B cell (primary cell): ENCODE results near the gene CXCL8. TPM values are rescaled to one million over a fixed set of nuclear protein-coding genes. Genes with fewer than 3 reads are reported as not detected.

Experiments
- ATAC-seq: fragments of 200-7000 bp; cut with Tn5 transposase; one replicate; pipeline ENCODE4 v1.10.0; 2021; ENCODE audit warnings: low read depth, mild to moderate bottlenecking, moderate number of reproducible peaks, moderate library complexity
- CTCF ChIA-PET: fragments of 350-600 bp; sonication (Branson Sonifier 250); formaldehyde crosslinking; loops from one replicate; lab custom pipeline; 2021; ENCODE audit warnings: antibody characterized with exemption, inconsistent platforms; lab: Charles Lee
- POLR2A ChIA-PET: fragments of 350-600 bp; sonication (Branson Sonifier 250); formaldehyde crosslinking; loops from one replicate; lab custom pipeline; 2021; ENCODE audit warnings: antibody characterized with exemption; lab: Charles Lee
- DNase-seq: peaks from one replicate; pipeline ENCODE4 v3.0.0; 2013
- H2AFZ ChIP-seq: 2 replicates; pipeline ENCODE4 v1.6.1; 2012; ENCODE audit warnings: mild to moderate bottlenecking, low read depth, low read length; ENCODE audit not compliant: insufficient read depth, poor library complexity, severe bottlenecking
- H3K27ac ChIP-seq, 2 donors: 1 replicate in 1 of 2; 2 replicates in 1 of 2; pipeline ENCODE4 v1.5.1; 2012 to 2013; ENCODE audit warnings: low read length in 2 of 2, mild to moderate bottlenecking in 2 of 2, moderate library complexity in 1 of 2
- H3K27me3 ChIP-seq, 4 experiments: fragments of 200-600 bp in 1 of 4; sonication (generic) in 1 of 4; replicated peaks in 1 of 4; 1 replicate in 2 of 4; 2 replicates in 2 of 4; pipeline versions ENCODE4 v1.6.1 to v1.7.0; 2013 to 2016; ENCODE audit warnings: low read length in 3 of 4, mild to moderate bottlenecking in 2 of 4, mixed read lengths in 1 of 4, moderate library complexity in 1 of 4; ENCODE audit not compliant: insufficient read depth in 4 of 4, control insufficient read depth in 3 of 4; ENCODE audit errors: control extremely low read depth in 1 of 4
- H3K36me3 ChIP-seq, 2 experiments: replicated peaks in 1 of 2; 1 replicate in 1 of 2; 2 replicates in 1 of 2; pipeline versions ENCODE4 v1.6.1 to v1.7.1; 2013; ENCODE audit warnings: low read length in 1 of 2; ENCODE audit not compliant: insufficient read depth in 2 of 2, control insufficient read depth in 1 of 2; ENCODE audit errors: control extremely low read depth in 1 of 2, extremely low read depth in 1 of 2
- H3K4me1 ChIP-seq, 2 donors: fragments of 200-600 bp in 1 of 2; sonication (generic) in 1 of 2; 1 replicate in 1 of 2; 2 replicates in 1 of 2; pipeline versions ENCODE4 v1.5.1 to v1.6.1; 2013 to 2017; ENCODE audit warnings: low read length in 2 of 2; ENCODE audit not compliant: control insufficient read depth in 2 of 2, insufficient read depth in 2 of 2
- H3K4me2 ChIP-seq: replicated peaks from 2 replicates; pipeline ENCODE3; 2012; ENCODE audit warnings: mild to moderate bottlenecking, low read depth, low read length; ENCODE audit not compliant: poor library complexity, severe bottlenecking
- H3K4me3 ChIP-seq, 5 experiments: fragments of 200-600 bp in 1 of 5; sonication (generic) in 1 of 5; 1 replicate in 3 of 5; 2 replicates in 2 of 5; pipeline versions ENCODE4 v1.5.1 to v1.7.0; 2011 to 2016; ENCODE audit warnings: low read length in 4 of 5, mild to moderate bottlenecking in 4 of 5, low read depth in 2 of 5, control low read depth in 1 of 5, moderate library complexity in 1 of 5; ENCODE audit not compliant: insufficient read depth in 1 of 5; ENCODE audit errors: control extremely low read depth in 1 of 5, extremely low read depth in 1 of 5
- H3K79me2 ChIP-seq: fragments of 200-600 bp; sonication (generic); one replicate; pipeline ENCODE4 v1.6.0; 2016; ENCODE audit warnings: low read length; ENCODE audit not compliant: control insufficient read depth, insufficient read depth
- H3K9ac ChIP-seq: fragments of 200-600 bp; sonication (generic); 2 replicates; pipeline ENCODE4 v1.6.1; 2017; ENCODE audit warnings: mild to moderate bottlenecking, low read length, moderate library complexity
- H3K9me3 ChIP-seq, 3 donors: one replicate each; pipeline versions ENCODE4 v1.6.1 to v1.7.1; 2013; ENCODE audit warnings: low read length in 2 of 3; ENCODE audit not compliant: control insufficient read depth in 2 of 3, insufficient read depth in 1 of 3; ENCODE audit errors: control extremely low read depth in 1 of 3
- H4K20me1 ChIP-seq: 2 replicates; pipeline ENCODE4 v1.6.0; 2012; ENCODE audit warnings: mild to moderate bottlenecking, low read length; ENCODE audit not compliant: insufficient read depth, control insufficient read depth, poor library complexity, severe bottlenecking
- H3K27ac Mint-ChIP-seq: one replicate; pipeline ENCODE4 v1.8.0; 2021; ENCODE audit warnings: mixed read lengths
- H3K27me3 Mint-ChIP-seq: one replicate; pipeline ENCODE4 v1.8.0; 2021; ENCODE audit warnings: mixed read lengths
- H3K4me1 Mint-ChIP-seq: one replicate; pipeline ENCODE4 v1.8.0; 2021; ENCODE audit warnings: mixed read lengths
- H3K4me3 Mint-ChIP-seq: one replicate; pipeline ENCODE4 v1.8.0; 2021; ENCODE audit warnings: mixed read lengths
- H3K9me3 Mint-ChIP-seq: one replicate; pipeline ENCODE4 v1.8.0; 2022; ENCODE audit warnings: mixed read lengths; ENCODE audit not compliant: insufficient read depth
- EZH2 ChIP-seq: IDR thresholded peaks from 2 replicates; pipeline ENCODE4 v1.6.1; 2012; ENCODE audit warnings: borderline replicate concordance, low read depth, mild to moderate bottlenecking, moderate library complexity, low read length; ENCODE audit not compliant: insufficient read depth, poor library complexity, severe bottlenecking
- WGBS: methylation state at CpG from one replicate; pipeline ENCODE4 v1.1.5; 2013; ENCODE audit warnings: missing lambda C conversion rate; ENCODE audit not compliant: insufficient coverage; 5-methylcytosine and 5-hydroxymethylcytosine counted together
- intact Hi-C: fragments of 100-400 bp; cut with micrococcal nuclease; formaldehyde crosslinking; loops from one replicate; pipeline ENCODE4 v1.10.0; 2022
- polyA plus RNA-seq: library from polyadenylated mRNA; depleted of rRNA; stranded (reverse); fragments of >200 nt; gene quantifications from 2 replicates; pipeline ENCODE4 v1.2.3, GENCODE V29; 2012
- total RNA-seq, 2 donors: library from RNA; stranded (reverse); fragments of 120-200 nt in 1 of 2; gene quantifications; 1 replicate in 1 of 2; 2 replicates in 1 of 2; pipeline versions ENCODE4 v1.2.3 to v1.2.4, GENCODE V29; 2013 to 2022
- TF ChIP-seq, protein P1 (sequence below): fragments of 200-600 bp; IDR thresholded peaks from one replicate; pipeline ENCODE4 v1.8.0; 2022; ENCODE audit warnings: antibody characterized with exemption, mild to moderate bottlenecking

The CXCL8 gene
- total and polyA plus RNA-seq, 2 donors (not counting 1 experiment from before 2014, with no cell fraction given): 0.32 to 7.5 TPM

DNA sequence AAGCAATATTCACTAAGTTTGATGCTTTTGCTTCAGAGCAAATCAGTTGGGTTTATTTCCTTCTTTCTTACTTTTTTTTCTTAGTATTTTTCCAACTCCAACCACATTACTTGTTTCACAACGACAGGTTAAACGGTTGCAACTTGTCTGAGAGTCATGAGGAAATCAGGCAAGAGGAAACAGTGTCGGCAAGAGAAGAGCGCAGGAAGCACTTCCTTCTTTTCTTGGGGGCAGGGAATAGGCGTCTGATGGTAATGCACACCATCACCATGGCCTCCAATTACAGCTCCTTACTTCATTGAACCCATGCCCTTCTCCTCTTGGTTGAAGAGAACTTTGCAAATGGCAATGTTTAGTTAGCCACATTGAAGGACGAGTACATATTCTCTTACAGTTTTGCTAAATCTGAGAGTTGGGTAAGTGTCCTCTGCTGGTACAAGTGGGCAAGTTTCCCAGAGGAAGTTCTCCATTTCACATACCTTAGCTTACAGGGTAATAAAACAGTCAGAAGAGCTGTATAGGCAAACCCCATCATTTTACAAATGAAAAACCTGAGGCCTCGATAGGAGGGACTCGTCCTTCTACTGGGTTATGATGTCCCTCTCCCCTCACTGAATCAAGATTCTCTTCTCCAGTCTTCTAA lies 8.3 kb upstream of the CXCL8 start:
- Mint-ChIP-seq H3K9me3 (no peaks in the 10 kb centered on the region), H3K27ac (no peak overlapping the region), H3K4me1 (peaks cover 2% of the 10 kb centered on the region), H3K4me3 (no peak overlapping the region), H3K27me3 (peaks cover 22% of the 10 kb centered on the region)
- ATAC-seq (no peak), DNase-seq (no peak)
- H2AFZ ChIP-seq: no peak overlapping the region
- no peak for TF ChIP-seq EZH2
- TF ChIP-seq, protein P1, sequence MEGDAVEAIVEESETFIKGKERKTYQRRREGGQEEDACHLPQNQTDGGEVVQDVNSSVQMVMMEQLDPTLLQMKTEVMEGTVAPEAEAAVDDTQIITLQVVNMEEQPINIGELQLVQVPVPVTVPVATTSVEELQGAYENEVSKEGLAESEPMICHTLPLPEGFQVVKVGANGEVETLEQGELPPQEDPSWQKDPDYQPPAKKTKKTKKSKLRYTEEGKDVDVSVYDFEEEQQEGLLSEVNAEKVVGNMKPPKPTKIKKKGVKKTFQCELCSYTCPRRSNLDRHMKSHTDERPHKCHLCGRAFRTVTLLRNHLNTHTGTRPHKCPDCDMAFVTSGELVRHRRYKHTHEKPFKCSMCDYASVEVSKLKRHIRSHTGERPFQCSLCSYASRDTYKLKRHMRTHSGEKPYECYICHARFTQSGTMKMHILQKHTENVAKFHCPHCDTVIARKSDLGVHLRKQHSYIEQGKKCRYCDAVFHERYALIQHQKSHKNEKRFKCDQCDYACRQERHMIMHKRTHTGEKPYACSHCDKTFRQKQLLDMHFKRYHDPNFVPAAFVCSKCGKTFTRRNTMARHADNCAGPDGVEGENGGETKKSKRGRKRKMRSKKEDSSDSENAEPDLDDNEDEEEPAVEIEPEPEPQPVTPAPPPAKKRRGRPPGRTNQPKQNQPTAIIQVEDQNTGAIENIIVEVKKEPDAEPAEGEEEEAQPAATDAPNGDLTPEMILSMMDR: no peak
- no peak overlapping the region for H3K4me3 ChIP-seq
- WGBS: no CpG with 5 or more reads among the region's 8 CpGs
- no peaks in the 10 kb centered on the region for H3K79me2 ChIP-seq
- H4K20me1 ChIP-seq: no peaks in the 10 kb centered on the region
- CTCF ChIA-PET: no interaction called here
- intact Hi-C loops: no loop called here
- H3K4me1 ChIP-seq: no peaks in the 10 kb centered on the region
- peaks cover 0 to 4% (median 0%) of the 10 kb centered on the region in 4 experiments for H3K27me3 ChIP-seq
- no peaks in the 10 kb centered on the region for H3K36me3 ChIP-seq
- H3K4me2 ChIP-seq: no peak overlapping the region
- peaks cover 0 to 4% (median 0%) of the 10 kb centered on the region in 3 donors for H3K9me3 ChIP-seq
- POLR2A ChIA-PET: no interaction called here
- no peak overlapping the region for H3K27ac ChIP-seq
- no peak overlapping the region for H3K9ac ChIP-seq

DNA sequence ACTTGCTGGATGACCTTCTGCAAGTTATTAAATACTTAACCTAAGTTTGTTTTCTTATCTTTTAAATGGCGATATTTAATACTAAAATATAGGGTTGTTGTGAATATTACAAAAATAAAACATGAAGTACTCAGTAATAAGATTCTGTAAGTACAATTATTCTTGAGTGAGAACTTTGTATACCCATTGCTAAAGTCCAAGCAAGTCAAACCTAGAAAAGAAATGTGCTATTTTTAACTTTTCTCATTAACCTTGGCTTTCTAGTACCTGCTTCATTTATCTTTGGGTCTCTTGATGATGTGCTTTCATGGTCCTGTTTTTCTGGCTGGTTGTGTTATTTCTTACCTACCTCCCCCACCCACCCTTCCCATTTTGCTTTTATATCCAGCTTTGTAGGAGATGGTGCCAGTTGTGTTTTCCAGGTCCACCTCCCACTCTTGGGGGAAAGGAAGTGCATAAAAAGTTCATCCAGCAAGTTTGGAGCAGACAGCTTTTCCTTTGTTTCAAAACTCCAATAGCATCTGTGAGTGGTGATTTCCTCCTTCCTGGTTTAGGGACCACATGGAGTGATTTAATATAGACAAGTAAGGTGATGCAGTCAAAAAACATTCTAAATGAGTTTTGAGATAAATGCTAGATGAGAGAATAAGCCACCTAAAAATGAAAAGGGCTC lies 7.5 kb upstream of the CXCL8 start:
- no peak overlapping the region for H3K27ac ChIP-seq
- no peaks in the 10 kb centered on the region for H3K36me3 ChIP-seq
- CTCF ChIA-PET: no interaction called here
- H3K9ac ChIP-seq: no peak overlapping the region
- POLR2A ChIA-PET: no interaction called here
- Mint-ChIP-seq H3K4me1 (peaks cover 2% of the 10 kb centered on the region), H3K27me3 (peaks cover 24% of the 10 kb centered on the region), H3K9me3 (no peaks in the 10 kb centered on the region), H3K4me3 (no peak overlapping the region), H3K27ac (no peak overlapping the region)
- H2AFZ ChIP-seq: no peak overlapping the region
- ATAC-seq (no peak), DNase-seq (no peak)
- intact Hi-C loops: no loop called here
- H3K9me3 ChIP-seq: no peaks in the 10 kb centered on the region
- TF ChIP-seq EZH2: no peak
- TF ChIP-seq, protein P1: no peak
- H3K27me3 ChIP-seq: peaks cover 0 to 4% (median 0%) of the 10 kb centered on the region in 4 experiments
- H3K79me2 ChIP-seq: no peaks in the 10 kb centered on the region
- H3K4me2 ChIP-seq: no peak overlapping the region
- no peaks in the 10 kb centered on the region for H3K4me1 ChIP-seq
- H3K4me3 ChIP-seq: no peak overlapping the region
- H4K20me1 ChIP-seq: no peaks in the 10 kb centered on the region
- WGBS: no CpG with 5 or more reads among the region's 1 CpG
